Adrenal gland (tissue), 12 donors: ENCODE measurements around the gene BCL7B. TPM values are rescaled to one million over a fixed set of nuclear protein-coding genes. Genes with fewer than 3 reads are reported as not detected.
"Not testable (repeated sequence)": the region's sequence is repeated elsewhere in the genome, so short reads cannot be mapped to it uniquely, and the experiment has no call there.

Source experiments
- DNase-seq, 7 donors: peaks; one replicate each; pipeline ENCODE4 v3.0.0-alpha.2; 2019 to 2020
- H3K27ac ChIP-seq, 5 donors: fragments of 200-600 bp; sonication (generic) in 4 of 5; 1 replicate in 3 of 5; 2 replicates in 2 of 5; pipeline versions ENCODE4 v1.5.1 to v1.8.0; 2016 to 2020; ENCODE audit warnings: mild to moderate bottlenecking in 1 of 5
- H3K27me3 ChIP-seq: fragments of 200-600 bp; 2 replicates; pipeline ENCODE4 v1.8.0; 2021
- H3K36me3 ChIP-seq, 2 donors: fragments of 200-600 bp; replicated peaks in 1 of 2; 1 replicate in 1 of 2; 2 replicates in 1 of 2; pipeline versions ENCODE4 v1.5.1 to v1.8.0; 2018 to 2022
- H3K4me1 ChIP-seq, 2 donors: fragments of 200-600 bp; replicated peaks in 1 of 2; 1 replicate in 1 of 2; 2 replicates in 1 of 2; pipeline versions ENCODE4 v1.5.1 to v1.8.0; 2018 to 2021
- H3K4me3 ChIP-seq, 4 donors: fragments of 200-600 bp; sonication (generic) in 3 of 4; one replicate each; pipeline ENCODE4 v1.5.1; 2016 to 2018
- H3K9me3 ChIP-seq, 3 donors: fragments of 200-600 bp; sonication (generic) in 1 of 3; replicated peaks in 1 of 3; 1 replicate in 2 of 3; 2 replicates in 1 of 3; pipeline versions ENCODE4 v1.5.1 to v1.8.0; 2016 to 2021
- CTCF ChIP-seq, 6 experiments: fragments of 450-650 bp in 4 of 6; fragments of 200-600 bp in 2 of 6; sonication (generic) in 1 of 6; IDR thresholded peaks; 1 replicate in 5 of 6; 2 replicates in 1 of 6; pipeline versions ENCODE4 v1.5.1 to v1.8.0; 2016 to 2021; ENCODE audit warnings: antibody characterized with exemption in 6 of 6, mild to moderate bottlenecking in 2 of 6, moderate library complexity in 1 of 6
- POLR2A ChIP-seq, 2 donors: fragments of 450-650 bp; IDR thresholded peaks; one replicate each; pipeline ENCODE4 v1.6.1; 2017; ENCODE audit warnings: antibody characterized with exemption in 2 of 2, mild to moderate bottlenecking in 2 of 2, moderate library complexity in 1 of 2
- WGBS, 4 donors: extraction: QIAGEN DNeasy Blood & Tissue Kit in 2 of 4; methylation state at CpG; one replicate each; pipeline versions ENCODE4 v1.1.5 to v1.1.7; 2013 to 2017; 5-methylcytosine and 5-hydroxymethylcytosine counted together
- intact Hi-C, 2 donors: fragments of 100-400 bp; cut with DNase I; formaldehyde crosslinking; loops; one replicate each; pipeline versions ENCODE4 v1.14.1 to v1.15.0; 2022 to 2023
- polyA plus RNA-seq, 3 donors: library from polyadenylated mRNA; stranded (reverse); fragments of 200-250 nt in 2 of 3; fragments of 350-450 nt in 1 of 3; fragmentation: Illumina TruSeq in 1 of 3; extraction: RNeasy Lipid Tissue Mini Kit (QIAGEN cat#74804) in 1 of 3; gene quantifications; one replicate each; pipeline ENCODE4 v1.2.3, GENCODE V29; 2013 to 2014
- total RNA-seq, 9 donors: library from RNA; depleted of rRNA in 4 of 9; stranded (reverse); fragments of >200 nt in 4 of 9; fragments of 120-200 nt in 1 of 9; fragmentation: NEBNext Ultra II Directional in 1 of 9; extraction: Animal tissue kit (Norgen Biotek cat#: 25700) in 1 of 9; gene quantifications; one replicate each; pipeline versions ENCODE4 v1.1.0 to v1.2.4, GENCODE V29; 2013 to 2023
- donor health status: healthy with polysubstance abuse.
- donor health status: Bipolar disorder and iron deficiency.
- donor health status: DM: yes; HTN: yes; CAD: no.
- donor health status: DM: no; HTN: no; CAD: no.
- donor health status: DM: no; HTN: no; CAD: no.
- donor health status: DM: yes; HTN: yes; CAD: no.

The BCL7B gene
- total and polyA plus RNA-seq, 12 donors: 19.0 to 97.9 (median 70.3) TPM

GRCh38 chr7:73567846-73568685 lies 10.6 kb upstream of the BCL7B start:
- intact Hi-C loops: no loop called here
- no peaks in the 10 kb centered on the region for H3K9me3 ChIP-seq
- no peak for DNase-seq
- H3K4me1 ChIP-seq: no peaks in the 10 kb centered on the region
- WGBS, 4 donors: 71 to 89% (median 79%) methylated on average over 12 of the region's 12 CpGs
- H3K27me3 ChIP-seq: no peaks in the 10 kb centered on the region
- peak overlapping the region in 1 of 5 donors; percentile 16 for H3K27ac ChIP-seq
- H3K4me3 ChIP-seq: no peak overlapping the region
- TF ChIP-seq CTCF (IDR thresholded peaks at IDR 0.05) (no peak), POLR2A (IDR thresholded peaks at IDR 0.05) (no peak)
- H3K36me3 ChIP-seq: peaks cover 0 to 45% of the 10 kb centered on the region in 2 donors

GRCh38 chr7:73567140-73567539 lies 9.7 kb upstream of the BCL7B start:
- intact Hi-C loops: no loop called here
- Histone ChIP-seq H3K4me3 (no peak overlapping the region), H3K36me3 (peaks cover 0 to 35% of the 10 kb centered on the region in 2 donors), H3K27ac (no peak overlapping the region), H3K27me3 (no peaks in the 10 kb centered on the region), H3K9me3 (no peaks in the 10 kb centered on the region), H3K4me1 (no peaks in the 10 kb centered on the region)
- TF ChIP-seq POLR2A (IDR thresholded peaks at IDR 0.05): no peak
- TF ChIP-seq CTCF (IDR thresholded peaks at IDR 0.05): no peak
- 82 to 92% (median 88%) methylated on average over 4 of the region's 4 CpGs for WGBS, 4 donors
- no peak for DNase-seq

- peaks cover 0 to 28% of the 10 kb centered on the region in 2 donors for H3K36me3 ChIP-seq
- H3K27ac ChIP-seq, H3K9me3 ChIP-seq, intact Hi-C loops, H3K4me1 ChIP-seq, H3K27me3 ChIP-seq, DNase-seq: not testable (repeated sequence)
- H3K4me3 ChIP-seq: peak overlapping the region in 2 of 4 donors; percentile 8 to 45
Observed at GRCh38 chr7:73566431-73566830, 8.9 kb upstream of the BCL7B start.

GRCh38 chr7:73565675-73566340 lies 8.3 kb upstream of the BCL7B start:
- Histone ChIP-seq H3K27ac (no peak overlapping the region), H3K36me3 (peaks cover 0 to 22% of the 10 kb centered on the region in 2 donors), H3K9me3 (no peaks in the 10 kb centered on the region), H3K27me3 (no peaks in the 10 kb centered on the region), H3K4me3 (peak overlapping the region in 2 of 4 donors; percentile 8 to 45), H3K4me1 (no peaks in the 10 kb centered on the region)
- no peak for DNase-seq
- 22 to 49% (median 37%) methylated on average over 7 of the region's 7 CpGs for WGBS, 4 donors
- TF ChIP-seq POLR2A (IDR thresholded peaks at IDR 0.05): no peak
- no peak for TF ChIP-seq CTCF (IDR thresholded peaks at IDR 0.05)
- intact Hi-C loops: no loop called here
